DOHH2 (cell line): ENCODE results near the gene ASIC3.

Experiments used
- H3F3A ChIP-seq: fragments of 200-600 bp; sonication (generic), shearing (Covaris generic); 2 replicates; pipeline ENCODE4 v1.6.0; 2016; ENCODE audit warnings: antibody characterized with exemption, mild to moderate bottlenecking; ENCODE audit not compliant: control insufficient read depth, insufficient read depth
- H3K27ac ChIP-seq: fragments of 200-600 bp; sonication (generic); 2 replicates; pipeline ENCODE4 v1.5.1; 2014; ENCODE audit warnings: low read depth, mild to moderate bottlenecking, low read length, moderate library complexity
- H3K27me3 ChIP-seq: fragments of 200-600 bp; sonication (generic); 2 replicates; pipeline ENCODE4 v1.6.1; 2014; ENCODE audit warnings: mild to moderate bottlenecking, low read length, mixed read lengths; ENCODE audit not compliant: control insufficient read depth
- H3K36me3 ChIP-seq: fragments of 200-600 bp; sonication (generic); 2 replicates; pipeline ENCODE4 v1.6.1; 2014; ENCODE audit warnings: mild to moderate bottlenecking, low read length, moderate library complexity, mixed read lengths; ENCODE audit not compliant: control insufficient read depth
- H3K4me1 ChIP-seq: fragments of 200-600 bp; sonication (generic); 2 replicates; pipeline ENCODE4 v1.6.1; 2014; ENCODE audit warnings: mild to moderate bottlenecking, low read length, mixed read lengths; ENCODE audit not compliant: control insufficient read depth
- H3K4me2 ChIP-seq: fragments of 200-600 bp; sonication (generic); 2 replicates; pipeline ENCODE4 v1.6.0; 2014; ENCODE audit warnings: mild to moderate bottlenecking, low read length, moderate library complexity
- H3K4me3 ChIP-seq: fragments of 200-600 bp; sonication (generic); 2 replicates; pipeline ENCODE4 v1.5.1; 2014; ENCODE audit warnings: mild to moderate bottlenecking, low read length, mixed read lengths
- H3K79me2 ChIP-seq: fragments of 200-600 bp; sonication (generic); 2 replicates; pipeline ENCODE4 v1.6.1; 2014; ENCODE audit warnings: mild to moderate bottlenecking, low read length, mixed read lengths; ENCODE audit not compliant: control insufficient read depth
- H3K9me2 ChIP-seq: fragments of 200-600 bp; sonication (generic); replicated peaks from 2 replicates; pipeline ENCODE4 v1.6.1; 2014; ENCODE audit warnings: mild to moderate bottlenecking, low read length, mixed read lengths; ENCODE audit not compliant: control insufficient read depth
- H3K9me3 ChIP-seq: fragments of 200-600 bp; sonication (generic); 2 replicates; pipeline ENCODE4 v1.6.1; 2014; ENCODE audit warnings: antibody characterized with exemption, low read length, mixed read lengths; ENCODE audit not compliant: control insufficient read depth, insufficient read depth
- H4K20me1 ChIP-seq: fragments of 200-600 bp; sonication (generic); 2 replicates; pipeline ENCODE4 v1.6.0; 2014; ENCODE audit warnings: low read depth, mild to moderate bottlenecking, antibody characterized with exemption, low read length, moderate library complexity; ENCODE audit not compliant: control insufficient read depth, insufficient read depth
- CTCF ChIP-seq: fragments of 200-600 bp; sonication (generic); IDR thresholded peaks from one replicate; pipeline ENCODE4 v1.5.1; 2014; ENCODE audit warnings: antibody characterized with exemption, mild to moderate bottlenecking, low read depth, low read length; ENCODE audit not compliant: poor library complexity, severe bottlenecking
- EZH2phosphoT487 ChIP-seq: fragments of 200-600 bp; sonication (generic); IDR thresholded peaks from 2 replicates; pipeline ENCODE4 v1.6.1; 2017; ENCODE audit warnings: borderline replicate concordance, mild to moderate bottlenecking, antibody characterized with exemption, low read length, moderate library complexity, mixed read lengths

ASIC3 gene

GRCh38 chr7:151035902-151036301, 12.4 kb upstream of the ASIC3 start:
- Histone ChIP-seq H4K20me1 (peaks cover 4% of the 10 kb centered on the region; the same call in 1 of the 2 replicates), H3K27me3 (no peaks in the 10 kb centered on the region), H3K4me3 (no peak overlapping the region), H3K9me3 (no peaks in the 10 kb centered on the region), H3K79me2 (no peaks in the 10 kb centered on the region), H3K9me2 (no peaks in the 10 kb centered on the region), H3K36me3 (peaks cover 31% of the 10 kb centered on the region), H3K4me1 (no peaks in the 10 kb centered on the region), H3K27ac (no peak overlapping the region), H3K4me2 (no peak overlapping the region), H3F3A (no peaks in the 10 kb centered on the region)
- no peak for TF ChIP-seq EZH2phosphoT487
- no peak for TF ChIP-seq CTCF

GRCh38 chr7:151038951-151039849, 9.1 kb upstream of the ASIC3 start:
- H3K9me2 ChIP-seq: no peaks in the 10 kb centered on the region
- H3K27ac ChIP-seq: no peak overlapping the region

GRCh38 chr7:151039850-151040548, 8.3 kb upstream of the ASIC3 start:
- Histone ChIP-seq H4K20me1 (peaks cover 4% of the 10 kb centered on the region; the same call in 1 of the 2 replicates), H3K4me3 (no peak overlapping the region), H3K36me3 (peaks cover 17% of the 10 kb centered on the region), H3K4me2 (no peak overlapping the region), H3K27ac (no peak overlapping the region), H3F3A (no peaks in the 10 kb centered on the region), H3K27me3 (no peaks in the 10 kb centered on the region), H3K9me2 (no peaks in the 10 kb centered on the region), H3K9me3 (no peaks in the 10 kb centered on the region), H3K79me2 (no peaks in the 10 kb centered on the region), H3K4me1 (no peaks in the 10 kb centered on the region)
- TF ChIP-seq CTCF: no peak
- TF ChIP-seq EZH2phosphoT487: no peak

More at GRCh38 chr7:151038951-151039849, 9.1 kb upstream of the ASIC3 start:
- H3K36me3 ChIP-seq: peaks cover 25% of the 10 kb centered on the region
- H3K4me1 ChIP-seq: no peaks in the 10 kb centered on the region
- no peaks in the 10 kb centered on the region for H3K9me3 ChIP-seq
- H3K4me2 ChIP-seq: no peak overlapping the region
- H3F3A ChIP-seq: no peaks in the 10 kb centered on the region
- H4K20me1 ChIP-seq: peaks cover 4% of the 10 kb centered on the region; the same call in 1 of the 2 replicates
- no peaks in the 10 kb centered on the region for H3K27me3 ChIP-seq
- H3K79me2 ChIP-seq: no peaks in the 10 kb centered on the region
- H3K4me3 ChIP-seq: no peak overlapping the region
- TF ChIP-seq EZH2phosphoT487: no peak
- TF ChIP-seq CTCF: no peak
